HG02970 (cell line): ENCODE results near the gene LYRM4.

Experiments
- ATAC-seq: cut with Tn5 transposase; IDR thresholded peaks from one replicate; pipeline ENCODE4 v1.9.1; 2021; ENCODE audit warnings: mild to moderate bottlenecking, moderate library complexity, moderate number of reproducible peaks; ENCODE audit not compliant: unreplicated experiment, low FRiP score

Gene LYRM4

GRCh38 chr6:5150551-5151075 lies 110.1 kb downstream of the LYRM4 start:
- ATAC-seq, result no peak

GRCh38 chr6:5149891-5150290 lies 110.9 kb downstream of the LYRM4 start:
- no peak for ATAC-seq

DNA sequence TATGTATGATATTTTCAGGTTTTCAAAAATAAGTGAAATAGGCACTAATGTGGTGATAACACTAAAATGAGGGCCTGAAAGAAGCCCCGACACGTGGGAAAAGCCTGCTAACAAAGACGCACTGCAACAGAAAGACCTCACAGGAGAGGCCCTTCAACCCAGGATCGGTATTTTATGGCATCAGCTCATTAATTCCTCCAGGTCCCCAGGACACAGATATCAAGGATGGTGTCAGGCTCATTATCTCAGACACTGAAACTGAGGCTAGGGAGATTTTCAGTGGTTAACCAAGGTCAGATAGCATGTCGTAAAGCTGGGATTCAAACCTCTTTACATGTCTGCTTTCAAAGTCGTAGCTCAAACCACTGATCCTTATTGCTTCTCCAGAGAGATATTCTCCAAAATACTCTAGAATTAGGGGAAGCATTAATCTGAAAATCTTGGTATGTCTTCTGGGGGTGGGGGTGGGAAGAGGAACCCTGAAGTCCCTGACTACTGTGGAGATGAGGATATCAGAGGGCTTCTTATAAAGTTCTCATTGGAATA lies 111.5 kb downstream of the LYRM4 start:
- no peak for ATAC-seq

DNA sequence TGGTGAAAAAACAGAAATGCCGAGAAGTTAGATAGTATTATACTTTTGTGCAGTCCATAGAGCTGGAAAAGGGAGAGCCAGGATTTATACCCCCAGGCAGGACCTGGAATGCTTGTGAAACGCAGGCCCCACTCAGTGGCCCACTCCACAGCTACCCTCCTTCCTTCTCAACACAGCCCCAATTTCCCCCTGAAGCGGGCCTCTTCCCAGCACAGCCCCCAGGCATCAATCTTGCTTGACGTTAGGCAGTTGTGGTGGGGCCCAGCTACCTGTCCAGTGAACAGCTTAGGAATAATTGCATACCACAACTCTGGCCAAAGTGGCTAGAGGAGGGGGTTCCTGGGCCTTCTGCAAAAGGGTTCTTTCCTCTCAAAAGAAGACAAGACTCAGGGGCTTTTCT lies 114.4 kb downstream of the LYRM4 start:
- ATAC-seq, result no peak

GRCh38 chr6:5143634-5144311 lies 117.0 kb downstream of the LYRM4 start:
- no peak for ATAC-seq

DNA sequence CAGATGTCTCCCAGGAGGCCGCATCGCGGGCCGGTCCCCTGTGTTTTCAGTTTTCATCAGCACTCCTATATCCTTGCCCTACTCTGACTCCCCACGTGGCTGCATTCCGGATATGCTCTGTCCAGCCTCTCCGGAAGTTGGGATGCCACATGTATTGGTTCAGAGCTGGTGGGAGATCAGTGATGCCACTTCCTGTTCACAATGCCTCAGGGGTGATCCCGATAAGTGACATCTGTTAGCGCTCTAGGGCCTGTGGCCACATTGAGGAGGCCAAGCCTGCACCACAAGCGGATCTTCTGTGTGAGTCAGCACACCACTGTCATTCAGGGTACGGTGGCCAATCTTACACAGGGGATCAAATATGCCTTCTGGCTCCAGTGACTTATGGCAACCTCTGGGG lies 117.8 kb downstream of the LYRM4 start:
- ATAC-seq, result no peak

DNA sequence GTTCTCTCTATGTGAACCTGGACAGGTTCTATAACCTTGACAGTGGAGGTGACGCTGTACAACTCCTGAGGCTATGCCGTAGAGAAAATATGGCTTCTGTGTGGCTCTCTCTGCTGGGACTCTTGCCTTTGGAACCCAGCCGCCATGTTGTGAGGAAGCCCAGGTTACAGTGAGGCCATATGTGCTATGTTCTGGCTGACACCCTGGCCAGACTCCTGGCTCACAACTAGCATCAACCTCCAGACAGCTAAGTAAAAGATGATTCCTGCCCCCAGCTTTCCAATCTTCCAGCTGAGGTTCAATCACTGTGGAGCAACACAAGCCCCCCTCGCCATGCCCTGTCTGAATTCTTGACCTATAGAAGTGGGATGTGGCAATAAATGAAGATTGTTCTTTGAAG lies 118.6 kb downstream of the LYRM4 start:
- no peak for ATAC-seq

- ATAC-seq, result no peak
These were observed 119.7 kb downstream of the LYRM4 start for GRCh38 chr6:5141046-5141445.

GRCh38 chr6:5139828-5140771 lies 120.7 kb downstream of the LYRM4 start:
- no peak for ATAC-seq

DNA sequence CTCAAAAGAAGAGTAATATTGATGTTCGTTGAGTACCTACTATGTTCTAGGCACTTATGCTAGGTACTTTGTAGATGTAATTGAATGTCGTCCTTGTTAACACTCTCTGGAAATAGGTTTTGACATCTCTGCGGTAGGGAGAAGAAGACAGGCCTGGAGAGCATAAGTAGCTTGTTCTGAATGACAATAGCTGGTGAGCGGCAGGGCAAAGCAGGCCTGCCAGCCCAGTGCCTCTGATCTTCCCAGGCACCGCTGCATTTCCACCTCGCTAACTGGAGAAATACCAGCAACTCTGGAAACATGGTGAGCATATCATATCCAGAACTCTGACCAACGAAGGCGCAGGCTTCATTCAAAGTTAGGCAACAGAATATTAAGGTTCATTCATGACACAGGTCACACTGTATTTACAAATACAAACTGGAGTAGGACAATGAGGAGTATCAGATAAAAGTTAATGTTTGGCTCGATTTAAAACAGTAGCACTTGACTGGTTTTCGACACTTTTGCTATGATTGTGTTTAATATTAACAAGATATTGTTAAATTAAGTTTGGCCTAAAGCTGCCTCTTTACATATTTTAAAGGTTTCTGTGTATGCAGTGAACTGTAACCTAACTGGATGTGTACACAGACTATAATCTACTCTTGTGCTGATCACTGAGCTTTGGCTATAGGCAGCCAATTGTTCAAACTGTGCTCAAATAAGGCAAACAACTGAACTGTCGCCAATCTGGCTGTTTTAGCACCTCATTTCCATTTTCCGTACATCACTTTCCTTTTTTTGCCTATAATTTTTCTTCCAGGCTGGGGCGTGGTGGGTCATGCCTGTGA lies 121.5 kb downstream of the LYRM4 start:
- ATAC-seq, result no peak

- ATAC-seq, result no peak
These were observed 123.9 kb downstream of the LYRM4 start for GRCh38 chr6:5136851-5137250.

- ATAC-seq, result no peak
These were observed 124.9 kb downstream of the LYRM4 start for GRCh38 chr6:5135788-5136376.

- no peak for ATAC-seq
These were observed 126.8 kb downstream of the LYRM4 start for GRCh38 chr6:5133943-5134342.

GRCh38 chr6:5132731-5133130 lies 128.0 kb downstream of the LYRM4 start:
- ATAC-seq, result no peak

DNA sequence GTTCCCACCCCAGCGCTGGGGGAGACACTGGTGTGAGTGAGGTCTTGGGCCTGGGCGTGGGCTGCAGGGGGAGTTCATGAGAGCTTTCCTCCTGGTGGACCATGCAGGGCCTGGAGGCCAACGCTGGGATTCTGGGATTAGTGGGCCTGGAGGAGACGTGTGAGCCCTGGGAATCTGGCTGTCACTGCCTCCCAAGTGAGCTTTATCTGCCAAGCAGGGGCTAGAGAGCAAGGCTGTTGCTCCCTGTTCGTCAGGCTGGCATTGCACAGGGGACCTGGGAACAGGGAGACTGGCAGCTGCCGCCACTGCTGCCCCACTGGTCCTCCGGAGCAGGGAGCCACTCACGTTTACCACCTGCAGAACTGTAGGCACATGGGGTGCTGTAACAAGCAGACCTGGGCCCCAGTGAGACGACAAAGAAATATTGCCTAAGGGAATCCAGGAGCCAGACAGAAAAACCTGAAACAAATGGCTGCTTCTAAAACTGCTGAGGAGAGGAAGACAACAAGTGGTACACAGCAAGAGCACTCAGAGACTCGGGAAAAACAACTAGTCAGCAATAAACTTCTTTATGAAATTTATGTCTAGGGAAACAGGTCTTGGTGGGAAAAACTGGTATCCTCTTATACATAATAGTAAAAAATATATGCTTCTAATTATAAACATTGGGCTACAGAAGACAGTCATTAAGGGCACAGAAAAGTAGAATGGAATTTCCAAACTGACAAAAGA lies 130.4 kb downstream of the LYRM4 start:
- no peak for ATAC-seq

DNA sequence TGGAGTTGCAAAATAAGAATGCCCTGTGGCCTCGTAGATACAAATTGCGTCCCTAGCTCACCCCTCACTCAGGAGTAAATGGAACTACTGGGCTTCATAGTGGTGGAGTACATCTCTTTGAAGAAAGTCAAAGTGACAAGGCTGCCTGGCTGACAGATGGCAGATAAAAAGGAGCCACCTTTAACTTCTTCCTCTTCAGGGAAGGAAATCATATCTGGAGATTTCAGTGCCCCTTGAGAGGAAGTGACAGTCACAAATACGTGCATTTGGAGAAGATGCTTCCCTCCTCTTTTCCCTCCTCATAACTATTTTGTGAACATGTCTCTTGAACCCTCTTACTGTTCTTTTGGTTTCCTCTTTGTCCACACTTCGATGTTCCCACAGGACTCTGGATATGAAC lies 132.4 kb downstream of the LYRM4 start:
- no peak for ATAC-seq

- ATAC-seq, result no peak
These were observed 133.6 kb downstream of the LYRM4 start for GRCh38 chr6:5127106-5127687.

DNA sequence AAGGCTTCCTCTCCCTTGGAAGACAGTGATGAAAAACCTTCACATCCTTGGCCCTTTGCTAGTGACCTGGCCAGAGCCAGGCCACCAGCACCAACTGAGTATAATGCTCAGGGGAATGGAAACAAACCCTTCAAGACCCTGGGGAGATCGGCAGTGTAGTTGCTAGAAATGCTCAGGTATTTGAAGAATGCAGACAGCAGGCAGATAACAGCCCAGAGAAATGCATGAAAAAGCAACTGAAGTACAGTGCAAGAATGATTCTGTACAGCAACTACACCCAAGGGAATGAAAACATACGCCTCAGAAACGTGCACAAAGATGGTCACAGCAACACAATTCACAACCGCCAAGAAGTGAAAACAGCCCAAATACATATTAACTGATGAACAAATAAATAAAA lies 134.5 kb downstream of the LYRM4 start:
- ATAC-seq, result no peak
